Right ventricle myocardium superior (tissue), 1 donor: Measurements from ENCODE around the gene TFRC. TPM values are rescaled to one million over a fixed set of nuclear protein-coding genes. Genes with fewer than 3 reads are reported as not detected.
"Not testable (repeated sequence)": the region's sequence is repeated elsewhere in the genome, so short reads cannot be mapped to it uniquely, and the experiment has no call there.

Experiments used
- ATAC-seq: fragments of 200-7000 bp; cut with Tn5 transposase; one replicate; pipeline ENCODE4 v1.9.1; 2020; ENCODE audit warnings: mild to moderate bottlenecking; ENCODE audit not compliant: poor library complexity
- DNase-seq: peaks from one replicate; pipeline ENCODE4 v3.0.0-alpha.2; 2020
- intact Hi-C: fragments of 100-400 bp; cut with DNase I; formaldehyde crosslinking; loops from one replicate; pipeline ENCODE4 v1.11.2; 2022
- total RNA-seq: library from RNA; stranded (reverse); fragmentation: NEBNext Ultra II Directional; extraction: Animal tissue kit (Norgen Biotek cat#: 25700); gene quantifications from one replicate; pipeline ENCODE4 v1.2.1, GENCODE V29; 2021
- donor health status: DM: no; HTN: yes; CAD: no; lungs with severe emphysema.

TFRC gene
- total RNA-seq, 1 donor from 2014 or later = 56.4 TPM

- no peak for ATAC-seq
- intact Hi-C loops = no loop called here
Measured at GRCh38 chr3:196013587-196014487, 68.1 kb downstream of the TFRC start.

GRCh38 chr3:196012941-196013476 lies 68.9 kb downstream of the TFRC start:
- intact Hi-C loops = no loop called here
- no peak for DNase-seq
- no peak for ATAC-seq

More at GRCh38 chr3:196013587-196014487, 68.1 kb downstream of the TFRC start:
- no peak for DNase-seq

DNA sequence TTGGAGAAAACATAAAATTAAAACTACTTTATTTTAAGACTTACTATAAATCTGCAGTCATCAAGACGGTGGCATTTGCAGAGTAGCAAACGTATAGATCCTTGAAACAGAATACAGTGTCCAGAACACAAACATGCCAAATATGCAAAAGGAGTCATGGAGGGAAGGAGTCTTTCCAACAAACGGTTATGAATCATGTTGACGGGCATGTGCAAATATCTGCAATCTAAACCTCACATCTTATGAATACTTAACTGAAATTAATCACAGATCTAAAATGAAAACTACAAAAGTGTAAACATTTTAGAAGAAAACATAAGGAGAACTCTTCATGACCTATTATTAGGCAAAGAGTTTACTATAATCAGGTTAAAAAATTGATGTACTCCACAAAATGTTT lies 69.4 kb downstream of the TFRC start:
- intact Hi-C loops = no loop called here
- no peak for ATAC-seq

DNA sequence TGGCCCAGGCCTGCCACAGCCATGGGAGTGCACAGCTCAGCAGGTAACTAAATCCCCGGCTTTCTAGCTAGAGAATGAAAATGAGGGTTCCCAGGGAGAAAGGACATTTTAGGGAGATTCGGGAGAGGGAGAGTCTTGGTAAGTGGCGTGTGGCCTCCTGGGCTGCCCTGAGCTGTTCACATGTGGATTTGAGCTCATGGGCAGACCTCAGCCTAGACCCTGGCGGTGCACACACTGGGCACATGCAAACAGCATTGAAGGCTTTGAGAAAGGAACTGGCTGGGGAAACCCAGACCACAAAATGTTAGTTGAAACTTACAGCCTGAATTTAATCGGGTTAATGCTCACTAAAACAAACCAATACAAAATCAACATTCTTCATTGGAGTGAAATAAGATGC lies 72.4 kb downstream of the TFRC start:
- no peak for ATAC-seq
- DNase-seq = no peak
- intact Hi-C loops = no loop called here

More for the DNA sequence above, 69.4 kb downstream of the TFRC start:
- no peak for DNase-seq

DNA sequence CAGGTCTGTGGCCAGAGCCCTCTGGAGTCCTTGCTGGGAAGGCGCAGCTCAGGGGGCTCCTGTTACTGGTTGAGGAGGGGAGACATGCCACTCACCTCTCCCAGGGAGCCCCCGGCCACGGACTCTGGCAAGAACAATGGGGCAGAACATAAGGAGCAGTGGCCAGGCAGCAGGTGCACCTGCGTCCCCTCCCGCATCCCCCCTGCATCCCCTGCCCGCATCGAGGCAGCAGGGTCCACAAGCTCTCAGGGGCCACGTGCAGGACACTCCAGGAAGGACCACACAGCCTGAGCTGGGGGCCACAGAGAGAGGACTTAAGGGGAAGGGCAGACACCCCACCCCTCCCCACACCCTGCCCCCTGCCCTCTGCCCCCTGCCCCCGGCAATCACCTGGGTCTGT lies 73.0 kb downstream of the TFRC start:
- DNase-seq = no peak
- no peak for ATAC-seq
- intact Hi-C loops = no loop called here

GRCh38 chr3:196008387-196008786 lies 73.5 kb downstream of the TFRC start:
- DNase-seq (no peak), ATAC-seq (no peak)
- intact Hi-C loops = no loop called here

DNA sequence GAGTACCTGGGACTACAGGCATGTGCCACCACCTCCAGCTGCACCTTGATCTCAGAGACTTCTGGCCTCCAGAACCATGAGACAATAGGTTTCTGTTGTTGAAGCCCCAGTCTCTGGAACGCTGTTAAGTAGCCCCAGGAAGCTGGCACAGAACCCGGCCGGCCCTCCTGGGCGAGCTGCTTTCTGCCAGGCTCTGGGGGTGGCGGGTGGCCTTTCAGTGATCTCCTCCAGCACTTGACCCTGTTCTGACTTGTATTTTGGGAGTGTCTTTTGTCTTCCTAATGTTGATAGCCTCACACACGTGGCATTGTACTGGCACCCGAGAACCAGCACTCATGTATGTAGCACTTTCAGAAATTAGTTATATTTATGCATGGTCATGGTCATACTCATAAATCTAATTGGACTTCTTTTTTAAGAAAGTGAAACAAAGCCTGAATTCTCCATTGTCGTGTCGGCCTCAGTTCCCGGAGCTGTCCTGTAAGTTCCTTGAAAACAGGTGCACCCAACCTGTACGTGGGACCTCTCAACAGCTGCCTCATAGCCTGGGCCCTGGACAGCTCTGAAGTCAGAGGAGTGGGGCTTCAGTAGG lies 74.0 kb downstream of the TFRC start:
- no peak for ATAC-seq
- intact Hi-C loops = no loop called here
- DNase-seq = no peak

- DNase-seq, intact Hi-C loops, ATAC-seq: not testable (repeated sequence)
Measured at GRCh38 chr3:196005338-196005737, 76.6 kb downstream of the TFRC start.

GRCh38 chr3:196004359-196005052 lies 77.4 kb downstream of the TFRC start:
- DNase-seq, ATAC-seq, intact Hi-C loops: not testable (repeated sequence)

GRCh38 chr3:196003611-196004010 lies 78.3 kb downstream of the TFRC start:
- intact Hi-C loops = no loop called here
- no peak for DNase-seq
- no peak for ATAC-seq

DNA sequence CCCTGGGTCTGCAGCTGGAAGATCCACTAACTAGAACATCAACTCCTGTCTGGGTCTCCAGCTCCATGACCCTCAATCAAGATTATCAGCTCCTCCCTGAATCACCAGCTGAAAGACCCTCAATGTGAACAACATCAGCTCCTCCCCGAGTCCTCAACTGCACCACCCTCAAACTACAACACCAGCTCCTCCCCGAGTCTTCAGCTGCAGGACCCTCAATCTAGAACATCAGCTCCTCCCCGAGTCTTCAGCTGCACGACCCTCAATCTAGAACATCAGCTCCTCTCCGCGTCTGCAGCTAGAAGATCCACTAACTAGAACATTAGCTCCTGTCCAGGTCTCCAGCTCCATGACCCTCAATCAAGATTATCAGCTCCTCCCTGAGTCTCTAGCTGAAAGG lies 79.2 kb downstream of the TFRC start:
- intact Hi-C loops, DNase-seq, ATAC-seq: not testable (repeated sequence)

GRCh38 chr3:196001240-196001639 lies 80.7 kb downstream of the TFRC start:
- intact Hi-C loops, ATAC-seq, DNase-seq: not testable (repeated sequence)

- ATAC-seq, DNase-seq, intact Hi-C loops: not testable (repeated sequence)
Measured at GRCh38 chr3:196000360-196000950, 81.4 kb downstream of the TFRC start.

DNA sequence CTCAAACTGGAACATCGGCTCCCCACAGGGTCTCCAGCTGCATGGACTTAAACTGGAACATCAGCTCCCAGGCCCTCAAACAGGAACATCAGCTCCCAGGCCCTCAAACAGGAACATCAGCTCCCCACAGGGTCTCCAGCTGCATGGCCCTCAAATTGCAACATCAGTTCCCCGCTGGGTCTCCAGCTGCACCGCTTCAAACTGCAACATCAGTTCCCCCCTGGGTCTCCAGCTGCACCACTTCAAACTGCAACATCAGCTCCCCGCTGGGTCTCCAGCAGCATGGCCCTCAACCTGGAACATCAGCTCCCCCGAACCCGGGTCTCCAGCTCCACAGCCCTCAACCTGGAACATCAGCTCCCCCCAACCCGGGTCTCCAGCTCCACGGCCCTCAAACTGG lies 82.0 kb downstream of the TFRC start:
- intact Hi-C loops = no loop called here
- no peak for ATAC-seq
- no peak for DNase-seq

Other genes with a start within 250 kb of the TFRC start
- gene TNK2, start 173.5 kb downstream of the TFRC start, total RNA-seq = 26.7 TPM
- not detected for gene ZDHHC19, start 129.3 kb upstream of the TFRC start, total RNA-seq
- gene SLC51A, start 134.4 kb upstream of the TFRC start, total RNA-seq = not detected
- gene PCYT1A, start 205.6 kb upstream of the TFRC start, total RNA-seq = 89.6 TPM
- gene DYNLT2B, start 236.2 kb upstream of the TFRC start, total RNA-seq = 3.2 TPM